ENCODE measurements around the gene DKK2.

DNA sequence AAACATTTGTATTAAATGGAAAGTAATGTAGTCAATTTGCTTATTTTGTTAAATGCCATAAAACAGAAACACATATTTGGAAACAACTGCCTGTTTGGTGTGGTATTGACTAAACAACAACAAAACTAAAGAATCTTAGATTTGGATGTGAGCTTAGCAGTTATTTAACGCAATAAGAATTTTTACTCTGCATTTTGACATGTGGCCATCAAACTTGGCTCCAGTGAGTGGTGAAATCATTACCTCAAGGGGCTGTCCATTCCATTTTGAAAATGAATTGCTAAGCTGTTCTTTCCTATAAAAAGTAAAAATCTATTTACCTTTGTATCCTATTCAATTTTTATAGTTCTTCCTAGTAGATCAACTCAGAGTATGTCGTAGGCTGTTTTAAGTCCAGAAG, 84.2 kb downstream of the DKK2 start:
- TF ChIP-seq CEBPB (IDR thresholded peaks at IDR 0.05) = no peak
- no peak for TF ChIP-seq EP300 (IDR thresholded peaks at IDR 0.05; ENCODE audit: borderline replicate concordance)
- TF ChIP-seq, protein P1, sequence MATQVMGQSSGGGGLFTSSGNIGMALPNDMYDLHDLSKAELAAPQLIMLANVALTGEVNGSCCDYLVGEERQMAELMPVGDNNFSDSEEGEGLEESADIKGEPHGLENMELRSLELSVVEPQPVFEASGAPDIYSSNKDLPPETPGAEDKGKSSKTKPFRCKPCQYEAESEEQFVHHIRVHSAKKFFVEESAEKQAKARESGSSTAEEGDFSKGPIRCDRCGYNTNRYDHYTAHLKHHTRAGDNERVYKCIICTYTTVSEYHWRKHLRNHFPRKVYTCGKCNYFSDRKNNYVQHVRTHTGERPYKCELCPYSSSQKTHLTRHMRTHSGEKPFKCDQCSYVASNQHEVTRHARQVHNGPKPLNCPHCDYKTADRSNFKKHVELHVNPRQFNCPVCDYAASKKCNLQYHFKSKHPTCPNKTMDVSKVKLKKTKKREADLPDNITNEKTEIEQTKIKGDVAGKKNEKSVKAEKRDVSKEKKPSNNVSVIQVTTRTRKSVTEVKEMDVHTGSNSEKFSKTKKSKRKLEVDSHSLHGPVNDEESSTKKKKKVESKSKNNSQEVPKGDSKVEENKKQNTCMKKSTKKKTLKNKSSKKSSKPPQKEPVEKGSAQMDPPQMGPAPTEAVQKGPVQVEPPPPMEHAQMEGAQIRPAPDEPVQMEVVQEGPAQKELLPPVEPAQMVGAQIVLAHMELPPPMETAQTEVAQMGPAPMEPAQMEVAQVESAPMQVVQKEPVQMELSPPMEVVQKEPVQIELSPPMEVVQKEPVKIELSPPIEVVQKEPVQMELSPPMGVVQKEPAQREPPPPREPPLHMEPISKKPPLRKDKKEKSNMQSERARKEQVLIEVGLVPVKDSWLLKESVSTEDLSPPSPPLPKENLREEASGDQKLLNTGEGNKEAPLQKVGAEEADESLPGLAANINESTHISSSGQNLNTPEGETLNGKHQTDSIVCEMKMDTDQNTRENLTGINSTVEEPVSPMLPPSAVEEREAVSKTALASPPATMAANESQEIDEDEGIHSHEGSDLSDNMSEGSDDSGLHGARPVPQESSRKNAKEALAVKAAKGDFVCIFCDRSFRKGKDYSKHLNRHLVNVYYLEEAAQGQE (IDR thresholded peaks at IDR 0.05; ENCODE audit: low read depth) = no peak
- no peak for TF ChIP-seq NFIC (IDR thresholded peaks at IDR 0.05)
- TF ChIP-seq RAD21 (IDR thresholded peaks at IDR 0.05; ENCODE audit: low read depth) = no peak
- TF ChIP-seq, protein P2, sequence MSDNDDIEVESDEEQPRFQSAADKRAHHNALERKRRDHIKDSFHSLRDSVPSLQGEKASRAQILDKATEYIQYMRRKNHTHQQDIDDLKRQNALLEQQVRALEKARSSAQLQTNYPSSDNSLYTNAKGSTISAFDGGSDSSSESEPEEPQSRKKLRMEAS (IDR thresholded peaks at IDR 0.05) = no peak
- TF ChIP-seq EGR1 (IDR thresholded peaks at IDR 0.05) = no peak
- TF ChIP-seq YY1 (IDR thresholded peaks at IDR 0.05; ENCODE audit: low read depth) = no peak
- TF ChIP-seq CREB1 (IDR thresholded peaks at IDR 0.05; ENCODE audit: low read depth) = no peak

All from Ishikawa (cell line).